ENCODE measurements around the gene ANK3.
A peak's percentile ranks its signal among the peaks of the same experiment; 100 is the strongest.

Gene ANK3

GRCh38 chr10:60388709-60389301, 870 bp downstream of the ANK3 start:
- DNase-seq (ENCODE audit: low read depth) = no peak
- no peak for TF ChIP-seq CTCF (conservative IDR thresholded peaks at IDR 0.05; ENCODE audit: low read length)
- H3K4me3 ChIP-seq (ENCODE audit: low read length) = no peak overlapping the region

GRCh38 chr10:60388116-60388625, 1.5 kb downstream of the ANK3 start:
- no peak for DNase-seq (ENCODE audit: low read depth)
- no peak for TF ChIP-seq CTCF (conservative IDR thresholded peaks at IDR 0.05; ENCODE audit: low read length)
- no peak overlapping the region for H3K4me3 ChIP-seq (ENCODE audit: low read length)

- TF ChIP-seq CTCF (conservative IDR thresholded peaks at IDR 0.05; ENCODE audit: low read length) = no peak
- DNase-seq (ENCODE audit: low read depth) = no peak
- no peak overlapping the region for H3K4me3 ChIP-seq (ENCODE audit: low read length)
Measured at GRCh38 chr10:60387531-60387930, 2.1 kb downstream of the ANK3 start.

GRCh38 chr10:60385399-60385738, 4.3 kb downstream of the ANK3 start:
- TF ChIP-seq CTCF (conservative IDR thresholded peaks at IDR 0.05; ENCODE audit: low read length) = no peak
- no peak overlapping the region for H3K4me3 ChIP-seq (ENCODE audit: low read length)
- DNase-seq (ENCODE audit: low read depth) = peak; percentile 28

- H3K4me3 ChIP-seq (ENCODE audit: low read length) = no peak overlapping the region
- peak; percentile 99 for DNase-seq (ENCODE audit: low read depth)
- TF ChIP-seq CTCF (conservative IDR thresholded peaks at IDR 0.05; ENCODE audit: low read length) = no peak
Measured at GRCh38 chr10:60384708-60385398, 4.8 kb downstream of the ANK3 start.

- DNase-seq (ENCODE audit: low read depth) = peak; percentile 67
- no peak for TF ChIP-seq CTCF (conservative IDR thresholded peaks at IDR 0.05; ENCODE audit: low read length)
- H3K4me3 ChIP-seq (ENCODE audit: low read length) = no peak overlapping the region
Measured at GRCh38 chr10:60384011-60384410, 5.7 kb downstream of the ANK3 start.
